ENCODE results near the gene ZNF827.

Gene ZNF827

DNA sequence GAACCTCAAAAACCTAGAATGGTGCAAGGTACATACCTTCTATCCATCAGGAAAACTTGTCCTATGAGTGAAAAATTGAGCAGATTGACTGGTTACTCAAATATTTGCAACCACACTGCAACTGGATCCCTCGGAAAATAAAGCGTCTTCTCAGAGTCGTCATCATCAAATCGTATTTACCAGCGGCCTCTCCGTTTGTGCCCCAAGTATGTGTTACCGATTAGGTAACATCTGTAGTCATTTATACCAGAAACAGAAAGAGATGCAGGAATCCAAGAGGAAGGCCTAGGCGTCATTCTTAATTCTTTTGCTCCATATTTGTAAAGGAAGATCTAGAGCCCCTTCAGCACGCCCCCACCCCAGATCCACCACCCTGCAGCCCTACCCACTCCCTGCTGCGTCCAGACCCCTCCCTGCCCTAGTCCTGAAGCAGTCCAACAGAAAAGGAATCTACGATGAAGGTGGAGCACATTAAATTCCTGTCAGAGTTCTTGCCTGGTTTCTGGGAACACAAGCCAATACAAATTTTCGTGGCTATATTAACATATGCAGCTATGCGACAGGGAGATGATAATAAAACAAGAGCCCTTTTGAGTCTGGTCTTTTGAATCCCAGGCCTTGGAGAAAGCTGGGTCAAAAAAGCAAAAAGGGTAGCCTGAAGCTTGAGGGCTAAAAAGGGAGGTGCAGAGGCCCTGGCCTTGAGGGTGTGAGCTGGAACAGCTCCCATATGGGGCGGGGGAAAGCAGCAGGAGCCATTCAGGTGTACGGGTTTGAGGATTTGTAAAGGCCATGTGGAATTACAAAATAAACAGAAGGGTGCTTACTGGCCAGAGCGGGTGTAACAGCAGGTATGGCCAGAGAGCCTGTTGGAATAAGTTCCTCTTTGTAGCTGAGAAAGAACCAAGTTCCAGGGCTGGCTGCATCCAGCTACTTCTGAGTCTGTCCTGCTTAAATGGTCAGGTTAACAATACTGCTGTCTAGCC, 77.0 kb downstream of the ZNF827 start:
- in situ Hi-C loops (cut with MboI; ENCODE audit: low pct_unique_long_range_greater_than_20kb, low sequenced_read_pairs, unreplicated experiment): no loop called here
- no peak for DNase-seq (ENCODE audit: low spot score)
- TF ChIP-seq, protein P1, sequence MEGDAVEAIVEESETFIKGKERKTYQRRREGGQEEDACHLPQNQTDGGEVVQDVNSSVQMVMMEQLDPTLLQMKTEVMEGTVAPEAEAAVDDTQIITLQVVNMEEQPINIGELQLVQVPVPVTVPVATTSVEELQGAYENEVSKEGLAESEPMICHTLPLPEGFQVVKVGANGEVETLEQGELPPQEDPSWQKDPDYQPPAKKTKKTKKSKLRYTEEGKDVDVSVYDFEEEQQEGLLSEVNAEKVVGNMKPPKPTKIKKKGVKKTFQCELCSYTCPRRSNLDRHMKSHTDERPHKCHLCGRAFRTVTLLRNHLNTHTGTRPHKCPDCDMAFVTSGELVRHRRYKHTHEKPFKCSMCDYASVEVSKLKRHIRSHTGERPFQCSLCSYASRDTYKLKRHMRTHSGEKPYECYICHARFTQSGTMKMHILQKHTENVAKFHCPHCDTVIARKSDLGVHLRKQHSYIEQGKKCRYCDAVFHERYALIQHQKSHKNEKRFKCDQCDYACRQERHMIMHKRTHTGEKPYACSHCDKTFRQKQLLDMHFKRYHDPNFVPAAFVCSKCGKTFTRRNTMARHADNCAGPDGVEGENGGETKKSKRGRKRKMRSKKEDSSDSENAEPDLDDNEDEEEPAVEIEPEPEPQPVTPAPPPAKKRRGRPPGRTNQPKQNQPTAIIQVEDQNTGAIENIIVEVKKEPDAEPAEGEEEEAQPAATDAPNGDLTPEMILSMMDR (IDR thresholded peaks at IDR 0.05; ENCODE audit: extremely low read depth, insufficient read depth, missing control alignments): no peak

GRCh38 chr4:145860897-145861296, 77.7 kb downstream of the ZNF827 start:
- DNase-seq (ENCODE audit: low spot score): no peak
- TF ChIP-seq, protein P1 (IDR thresholded peaks at IDR 0.05; ENCODE audit: extremely low read depth, insufficient read depth, missing control alignments): no peak
- in situ Hi-C loops (cut with MboI; ENCODE audit: low pct_unique_long_range_greater_than_20kb, low sequenced_read_pairs, unreplicated experiment): no loop called here

- DNase-seq (ENCODE audit: low spot score): no peak
- TF ChIP-seq, protein P1 (IDR thresholded peaks at IDR 0.05; ENCODE audit: extremely low read depth, insufficient read depth, missing control alignments): no peak
- in situ Hi-C loops (cut with MboI; ENCODE audit: low pct_unique_long_range_greater_than_20kb, low sequenced_read_pairs, unreplicated experiment): no loop called here
These were observed 78.2 kb downstream of the ZNF827 start for GRCh38 chr4:145860446-145860845.

- in situ Hi-C loops (cut with MboI; ENCODE audit: low pct_unique_long_range_greater_than_20kb, low sequenced_read_pairs, unreplicated experiment): no loop called here
- TF ChIP-seq, protein P1 (IDR thresholded peaks at IDR 0.05; ENCODE audit: extremely low read depth, insufficient read depth, missing control alignments): no peak
- no peak for DNase-seq (ENCODE audit: low spot score)
These were observed 78.7 kb downstream of the ZNF827 start for GRCh38 chr4:145859926-145860325.

DNA sequence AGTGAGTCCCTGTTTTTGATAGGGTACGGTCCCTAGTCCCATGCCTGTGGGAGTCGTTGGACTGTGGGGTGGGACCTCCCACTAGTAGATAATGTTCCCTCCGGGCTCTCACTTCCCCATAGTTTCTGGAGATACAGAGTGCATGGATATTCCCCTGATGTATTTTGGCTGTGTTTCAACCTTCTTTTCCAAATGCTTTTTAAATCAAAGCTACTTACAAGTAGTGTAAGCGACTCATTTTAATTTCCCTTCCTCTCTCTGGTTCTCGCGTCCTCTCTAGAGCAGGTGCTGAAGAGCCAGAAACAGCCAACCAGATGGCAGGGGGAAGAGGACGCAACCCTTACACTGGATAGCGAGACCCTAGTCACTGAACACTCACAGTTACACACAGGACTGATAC, 79.2 kb downstream of the ZNF827 start:
- TF ChIP-seq, protein P1 (IDR thresholded peaks at IDR 0.05; ENCODE audit: extremely low read depth, insufficient read depth, missing control alignments): no peak
- in situ Hi-C loops (cut with MboI; ENCODE audit: low pct_unique_long_range_greater_than_20kb, low sequenced_read_pairs, unreplicated experiment): no loop called here
- no peak for DNase-seq (ENCODE audit: low spot score)

DNA sequence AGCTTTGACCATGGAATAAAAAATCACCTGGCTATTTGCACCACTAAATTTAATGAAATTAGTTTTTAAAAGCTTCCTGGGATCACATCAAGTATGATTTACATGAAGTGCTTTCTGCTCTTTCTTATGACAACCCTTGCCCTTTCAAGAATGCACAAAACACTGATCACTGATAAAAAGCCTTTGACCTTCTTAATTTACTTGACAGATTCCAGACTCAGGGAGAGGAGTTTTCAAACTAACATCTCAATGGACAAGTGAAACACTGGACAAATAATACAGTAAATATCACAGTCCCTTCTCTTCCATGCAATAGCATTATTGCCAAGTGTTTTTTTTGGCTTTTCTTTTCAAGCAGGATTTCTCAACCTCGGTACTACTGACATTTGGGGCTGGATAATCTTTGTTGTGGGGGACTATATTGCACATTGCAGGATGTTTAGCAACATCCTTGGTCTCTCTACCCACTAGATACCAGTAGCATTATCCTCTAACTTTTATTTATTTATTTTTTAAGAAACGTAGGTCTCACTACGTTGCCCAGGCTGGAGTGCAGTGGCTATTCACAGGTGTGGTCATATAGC, 86.3 kb downstream of the ZNF827 start:
- TF ChIP-seq, protein P1 (IDR thresholded peaks at IDR 0.05; ENCODE audit: extremely low read depth, insufficient read depth, missing control alignments): no peak
- in situ Hi-C loops (cut with MboI; ENCODE audit: low pct_unique_long_range_greater_than_20kb, low sequenced_read_pairs, unreplicated experiment): no loop called here

More for the DNA sequence above, 86.3 kb downstream of the ZNF827 start:
- DNase-seq (ENCODE audit: low spot score): no peak
